LNCAP (cell line): ENCODE results near the gene CMSS1.

Experiments
- TF ChIP-seq, protein P1 (sequence below): fragments of 450-650 bp; IDR thresholded peaks from 2 replicates; pipeline ENCODE4 v1.5.1; 2017; ENCODE audit warnings: mild to moderate bottlenecking

The CMSS1 gene

DNA sequence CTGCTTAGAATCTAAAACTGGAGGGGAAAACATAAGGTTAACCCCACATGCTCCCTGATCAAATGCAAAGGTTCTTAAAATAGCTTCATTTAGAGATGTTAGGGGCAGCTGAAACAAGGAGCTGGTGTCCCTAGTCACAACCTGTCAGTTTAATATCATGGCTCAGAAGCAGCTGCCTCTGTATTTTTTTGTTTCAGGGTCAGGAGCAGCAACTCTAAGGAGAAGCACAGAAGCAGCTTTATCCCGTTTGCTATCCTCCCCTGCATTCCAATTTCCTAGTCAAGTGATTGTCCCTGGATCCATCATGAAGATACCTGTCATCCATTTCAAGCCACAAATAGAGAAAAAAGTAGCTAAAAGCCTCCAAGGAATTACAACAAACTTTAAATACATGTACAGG lies 292.5 kb downstream of the CMSS1 start:
- TF ChIP-seq, protein P1, sequence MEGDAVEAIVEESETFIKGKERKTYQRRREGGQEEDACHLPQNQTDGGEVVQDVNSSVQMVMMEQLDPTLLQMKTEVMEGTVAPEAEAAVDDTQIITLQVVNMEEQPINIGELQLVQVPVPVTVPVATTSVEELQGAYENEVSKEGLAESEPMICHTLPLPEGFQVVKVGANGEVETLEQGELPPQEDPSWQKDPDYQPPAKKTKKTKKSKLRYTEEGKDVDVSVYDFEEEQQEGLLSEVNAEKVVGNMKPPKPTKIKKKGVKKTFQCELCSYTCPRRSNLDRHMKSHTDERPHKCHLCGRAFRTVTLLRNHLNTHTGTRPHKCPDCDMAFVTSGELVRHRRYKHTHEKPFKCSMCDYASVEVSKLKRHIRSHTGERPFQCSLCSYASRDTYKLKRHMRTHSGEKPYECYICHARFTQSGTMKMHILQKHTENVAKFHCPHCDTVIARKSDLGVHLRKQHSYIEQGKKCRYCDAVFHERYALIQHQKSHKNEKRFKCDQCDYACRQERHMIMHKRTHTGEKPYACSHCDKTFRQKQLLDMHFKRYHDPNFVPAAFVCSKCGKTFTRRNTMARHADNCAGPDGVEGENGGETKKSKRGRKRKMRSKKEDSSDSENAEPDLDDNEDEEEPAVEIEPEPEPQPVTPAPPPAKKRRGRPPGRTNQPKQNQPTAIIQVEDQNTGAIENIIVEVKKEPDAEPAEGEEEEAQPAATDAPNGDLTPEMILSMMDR = no peak

DNA sequence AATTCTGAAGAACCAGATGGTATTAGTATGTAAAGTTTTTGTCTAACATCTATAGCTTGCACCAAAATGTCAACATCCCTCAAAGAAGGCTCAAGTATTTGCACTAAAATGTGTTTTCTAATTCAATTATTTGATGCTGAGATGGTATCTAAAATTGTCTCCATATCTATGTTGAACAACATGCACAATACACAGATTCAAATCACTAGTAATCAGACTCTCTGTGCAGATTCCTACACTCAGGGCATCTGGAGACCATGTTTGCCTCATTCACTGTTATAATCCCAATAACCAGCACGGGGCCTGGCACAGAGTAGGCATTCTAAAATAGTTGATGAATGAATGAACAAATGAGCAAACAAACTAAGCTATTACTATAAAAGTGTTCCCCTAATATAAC lies 294.1 kb downstream of the CMSS1 start:
- TF ChIP-seq, protein P1 = no peak

GRCh38 chr3:100113723-100114412 lies 296.2 kb downstream of the CMSS1 start:
- TF ChIP-seq, protein P1 = no peak

DNA sequence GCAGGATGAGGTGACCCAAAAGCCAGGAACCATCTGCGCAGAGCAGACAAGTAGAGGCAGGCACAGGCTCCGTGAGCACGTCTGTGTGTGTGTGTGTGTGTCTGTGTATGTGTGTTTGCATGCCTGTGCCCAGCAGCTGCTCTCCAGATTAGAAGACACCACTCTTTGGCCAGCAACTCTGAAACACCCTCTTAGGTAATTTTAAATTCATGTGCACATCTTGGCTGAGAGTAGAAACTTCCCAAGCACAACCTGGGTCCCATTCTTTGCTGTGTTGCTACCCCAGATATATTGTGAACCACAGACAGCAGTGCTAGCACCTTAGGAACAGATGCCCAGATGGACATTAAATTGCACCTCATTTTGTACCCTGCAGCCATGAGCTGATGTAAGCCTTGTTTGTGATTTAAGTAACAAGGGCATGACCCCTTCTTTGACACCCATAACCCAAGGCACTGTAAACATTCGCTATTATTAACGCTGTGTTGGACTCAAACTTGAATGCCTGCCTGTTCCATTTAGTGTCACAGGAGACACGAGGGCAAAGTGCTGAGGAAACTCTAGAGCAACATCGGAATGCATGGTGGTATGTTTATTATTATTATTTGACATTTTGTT lies 296.9 kb downstream of the CMSS1 start, which contains the start of gene FILIP1L:
Gene FILIP1L (minus strand): TSS at position 89 of the 618 bp plus-strand sequence.
- TF ChIP-seq, protein P1 = no peak

GRCh38 chr3:100117093-100117492 lies 299.4 kb downstream of the CMSS1 start:
- TF ChIP-seq, protein P1 = no peak

- TF ChIP-seq, protein P1 = no peak
These were observed 302.4 kb downstream of the CMSS1 start for GRCh38 chr3:100120012-100120411.

- TF ChIP-seq, protein P1 = no peak
These were observed 303.0 kb downstream of the CMSS1 start for GRCh38 chr3:100120693-100121092.
